SK-N-MC (cell line): ENCODE measurements around the gene NMUR1.

Source experiments
- EZH2 ChIP-seq: fragments of 200-600 bp; sonication (generic); IDR thresholded peaks from one replicate; pipeline ENCODE4 v1.6.1; 2017; ENCODE audit warnings: antibody characterized with exemption
- POLR2AphosphoS5 ChIP-seq: IDR thresholded peaks from 2 replicates; pipeline ENCODE4 v1.6.1; 2012; ENCODE audit warnings: mild to moderate bottlenecking, low read depth, low read length, borderline replicate concordance

DNA sequence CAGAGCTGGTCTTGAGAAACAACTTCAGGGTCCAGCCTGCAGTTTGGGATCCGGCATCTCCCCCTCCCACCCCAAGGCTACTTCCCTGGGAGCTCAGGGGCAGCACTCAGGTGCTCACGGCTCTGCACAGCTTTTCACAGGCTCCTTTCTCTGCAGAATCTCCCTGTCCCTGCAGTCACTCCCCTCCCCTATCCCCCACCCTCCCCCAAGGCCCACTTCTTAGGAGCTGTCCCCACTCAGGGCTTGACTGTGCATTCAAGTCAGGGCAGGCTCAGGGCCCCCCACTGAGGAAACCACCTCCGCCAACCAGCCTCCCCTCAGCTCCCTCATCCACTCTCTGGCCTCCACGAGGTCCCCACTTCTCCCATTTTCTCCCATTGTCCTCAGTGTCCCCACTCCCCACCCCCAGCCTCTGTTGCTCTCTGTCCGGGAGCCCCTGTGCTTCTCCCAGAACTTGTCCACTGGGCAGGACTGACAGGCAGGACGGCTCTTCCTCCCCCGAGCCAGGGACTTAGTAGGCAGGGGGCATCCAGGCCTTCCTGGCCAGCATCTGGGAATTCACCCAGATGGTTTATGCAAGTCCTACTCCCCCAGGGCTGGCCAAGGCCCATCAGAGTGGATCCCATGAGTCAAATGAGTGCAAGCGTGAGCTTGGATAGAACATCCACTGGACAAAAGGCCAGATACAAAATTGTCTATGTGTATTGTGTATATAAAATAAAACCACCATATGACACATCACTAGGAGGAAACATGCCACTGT is 7.6 kb downstream of the NMUR1 start:
- TF ChIP-seq POLR2AphosphoS5 (no peak), EZH2 (no peak)
